ENCODE measurements around the gene SLC7A1. TPM values are rescaled to one million over a fixed set of nuclear protein-coding genes. Genes with fewer than 3 reads are reported as not detected.

Gene SLC7A1
- total RNA-seq, 1 experiment from 2014 or later: 45.4 TPM

DNA sequence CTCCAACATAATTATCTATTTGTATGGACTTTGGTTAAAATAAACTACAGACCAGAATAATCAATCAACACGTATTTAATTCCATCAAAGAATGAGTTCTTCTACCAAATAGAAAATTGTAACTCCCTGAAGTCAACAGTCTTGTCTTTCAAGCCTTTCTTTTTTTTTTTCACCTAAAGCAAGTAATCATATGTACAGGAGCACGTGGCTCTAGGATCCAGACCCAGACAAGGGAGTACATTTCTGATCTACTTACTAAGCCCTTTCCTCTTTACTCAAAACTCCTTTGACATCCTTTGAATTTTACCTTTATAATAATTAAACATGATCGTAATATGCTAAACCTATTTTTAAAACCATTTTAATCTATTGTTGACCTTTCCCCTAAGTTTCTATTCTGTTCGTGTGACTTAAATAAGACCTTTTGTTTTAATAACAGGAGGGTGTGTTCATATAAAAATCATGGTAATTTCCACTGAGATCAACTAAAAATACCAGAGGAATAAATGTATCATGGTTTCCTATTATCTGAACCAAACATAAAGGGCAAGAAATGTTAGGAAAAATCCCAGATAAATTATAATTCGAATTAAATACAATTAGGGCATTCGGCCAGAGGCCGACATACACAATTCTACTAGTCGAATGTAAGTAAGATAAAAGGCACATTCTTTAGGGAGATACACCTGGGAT, 1.7 kb downstream of the SLC7A1 start:
- Histone ChIP-seq H3K4me1 (ENCODE audit: low read length) (peaks cover 39% of the 10 kb centered on the region), H2AFZ (ENCODE audit: low read length) (no peak overlapping the region)

GRCh38 chr13:29591310-29591709, 4.2 kb downstream of the SLC7A1 start:
- no peak overlapping the region for H2AFZ ChIP-seq (ENCODE audit: low read length)
- H3K9ac ChIP-seq (ENCODE audit: low read length): no peak overlapping the region
- no peak for DNase-seq
- H3K27me3 ChIP-seq (ENCODE audit: low read length): no peaks in the 10 kb centered on the region
- H3K4me1 ChIP-seq (ENCODE audit: low read length): peaks cover 44% of the 10 kb centered on the region
- H3K9me3 ChIP-seq (ENCODE audit: low read length): no peaks in the 10 kb centered on the region
- H3K27ac ChIP-seq (ENCODE audit: low read length): no peak overlapping the region
- no peak overlapping the region for H3K4me3 ChIP-seq (ENCODE audit: low read length)
- peak overlapping the region; percentile 41 for H3K4me2 ChIP-seq (ENCODE audit: low read depth, low read length, poor library complexity, severe bottlenecking)
- H3K36me3 ChIP-seq (ENCODE audit: insufficient read depth, low read length): peaks cover 4% of the 10 kb centered on the region; the same call in 1 of the 2 replicates
- H3K9me2 ChIP-seq (replicated peaks; ENCODE audit: insufficient read depth, low read length): no peaks in the 10 kb centered on the region
- H4K20me1 ChIP-seq (ENCODE audit: insufficient read depth, low read depth, low read length): peaks cover 53% of the 10 kb centered on the region
- peaks cover 89% of the 10 kb centered on the region for H3K79me2 ChIP-seq (ENCODE audit: low read length)

More for the DNA sequence above, 1.7 kb downstream of the SLC7A1 start:
- H3K27ac ChIP-seq (ENCODE audit: low read length): peak overlapping the region; percentile 78; the same call in 1 of the 2 replicates
- peaks cover 65% of the 10 kb centered on the region for H3K79me2 ChIP-seq (ENCODE audit: low read length)
- H3K4me3 ChIP-seq (ENCODE audit: low read length): peak overlapping the region; percentile 70
- H3K27me3 ChIP-seq (ENCODE audit: low read length): no peaks in the 10 kb centered on the region
- peak overlapping the region; percentile 99 for H3K9ac ChIP-seq (ENCODE audit: low read length)
- peak overlapping the region; percentile 93 for H3K4me2 ChIP-seq (ENCODE audit: low read depth, low read length, poor library complexity, severe bottlenecking)
- H3K9me2 ChIP-seq (replicated peaks; ENCODE audit: insufficient read depth, low read length): no peaks in the 10 kb centered on the region
- H3K9me3 ChIP-seq (ENCODE audit: low read length): no peaks in the 10 kb centered on the region
- no peak for DNase-seq
- no peaks in the 10 kb centered on the region for H3K36me3 ChIP-seq (ENCODE audit: insufficient read depth, low read length)
- peaks cover 44% of the 10 kb centered on the region; the same call in 1 of the 2 replicates for H4K20me1 ChIP-seq (ENCODE audit: insufficient read depth, low read depth, low read length)

GRCh38 chr13:29589967-29590366, 5.5 kb downstream of the SLC7A1 start:
- Histone ChIP-seq H3K9me3 (ENCODE audit: low read length) (no peaks in the 10 kb centered on the region), H3K27ac (ENCODE audit: low read length) (no peak overlapping the region), H3K4me2 (ENCODE audit: low read depth, low read length, poor library complexity, severe bottlenecking) (no peak overlapping the region), H4K20me1 (ENCODE audit: insufficient read depth, low read depth, low read length) (peaks cover 63% of the 10 kb centered on the region), H3K27me3 (ENCODE audit: low read length) (no peaks in the 10 kb centered on the region), H3K79me2 (ENCODE audit: low read length) (peaks cover 100% of the 10 kb centered on the region), H2AFZ (ENCODE audit: low read length) (no peak overlapping the region), H3K36me3 (ENCODE audit: insufficient read depth, low read length) (peaks cover 4% of the 10 kb centered on the region; the same call in 1 of the 2 replicates), H3K9ac (ENCODE audit: low read length) (no peak overlapping the region), H3K4me3 (ENCODE audit: low read length) (no peak overlapping the region), H3K9me2 (replicated peaks; ENCODE audit: insufficient read depth, low read length) (no peaks in the 10 kb centered on the region), H3K4me1 (ENCODE audit: low read length) (peaks cover 52% of the 10 kb centered on the region)
- no peak for DNase-seq

- no peaks in the 10 kb centered on the region for H3K9me3 ChIP-seq (ENCODE audit: low read length)
- H3K27ac ChIP-seq (ENCODE audit: low read length): no peak overlapping the region
- DNase-seq: no peak
- no peak overlapping the region for H3K4me3 ChIP-seq (ENCODE audit: low read length)
- H3K9me2 ChIP-seq (replicated peaks; ENCODE audit: insufficient read depth, low read length): no peaks in the 10 kb centered on the region
- H3K36me3 ChIP-seq (ENCODE audit: insufficient read depth, low read length): peaks cover 4% of the 10 kb centered on the region; the same call in 1 of the 2 replicates
- H4K20me1 ChIP-seq (ENCODE audit: insufficient read depth, low read depth, low read length): peaks cover 63% of the 10 kb centered on the region
- H3K27me3 ChIP-seq (ENCODE audit: low read length): no peaks in the 10 kb centered on the region
- H3K9ac ChIP-seq (ENCODE audit: low read length): no peak overlapping the region
- peaks cover 57% of the 10 kb centered on the region for H3K4me1 ChIP-seq (ENCODE audit: low read length)
- H2AFZ ChIP-seq (ENCODE audit: low read length): no peak overlapping the region
- H3K79me2 ChIP-seq (ENCODE audit: low read length): peaks cover 100% of the 10 kb centered on the region
- H3K4me2 ChIP-seq (ENCODE audit: low read depth, low read length, poor library complexity, severe bottlenecking): no peak overlapping the region
Observed at GRCh38 chr13:29589234-29589633, 6.3 kb downstream of the SLC7A1 start.

GRCh38 chr13:29587645-29588044, 7.8 kb downstream of the SLC7A1 start:
- H4K20me1 ChIP-seq (ENCODE audit: insufficient read depth, low read depth, low read length): peaks cover 67% of the 10 kb centered on the region
- no peaks in the 10 kb centered on the region for H3K9me2 ChIP-seq (replicated peaks; ENCODE audit: insufficient read depth, low read length)

DNA sequence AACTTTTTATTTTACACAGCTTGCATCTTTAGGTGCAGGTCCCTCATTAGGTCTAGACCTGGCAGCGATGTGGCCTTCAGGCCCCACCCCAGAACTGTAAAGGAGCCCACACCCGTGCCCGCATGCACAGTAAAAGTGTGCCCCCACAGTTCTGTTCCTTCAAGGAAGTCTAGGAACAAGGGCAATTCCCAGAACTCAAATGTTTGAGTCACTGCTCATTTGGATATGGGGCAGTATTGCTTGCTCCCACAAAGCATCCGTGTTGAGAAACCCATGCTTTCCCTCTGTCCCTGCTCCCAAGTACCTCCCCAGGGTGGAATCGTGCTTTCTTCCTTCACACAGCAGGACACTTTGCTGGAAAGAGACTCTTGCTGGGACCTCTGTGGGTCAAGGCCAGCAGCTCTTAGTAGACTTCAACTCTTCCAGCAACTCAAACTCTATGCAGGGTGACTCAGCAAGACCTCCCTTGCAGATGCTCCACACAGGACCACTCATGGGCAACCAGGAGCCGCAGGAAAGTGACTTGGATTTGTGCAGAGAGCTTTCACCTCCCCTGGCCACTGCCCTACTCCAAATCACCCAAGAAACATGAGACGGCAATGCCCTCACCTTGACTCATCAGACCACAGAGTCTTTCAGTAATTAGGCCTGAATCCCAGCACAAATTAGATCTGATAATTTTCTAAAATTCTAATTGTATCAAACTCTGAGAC, 12.3 kb downstream of the SLC7A1 start:
- Histone ChIP-seq H3K9me3 (ENCODE audit: low read length) (no peaks in the 10 kb centered on the region), H3K36me3 (ENCODE audit: insufficient read depth, low read length) (peaks cover 4% of the 10 kb centered on the region; the same call in 1 of the 2 replicates), H4K20me1 (ENCODE audit: insufficient read depth, low read depth, low read length) (peaks cover 63% of the 10 kb centered on the region), H3K9ac (ENCODE audit: low read length) (no peak overlapping the region), H3K27me3 (ENCODE audit: low read length) (no peaks in the 10 kb centered on the region), H3K4me2 (ENCODE audit: low read depth, low read length, poor library complexity, severe bottlenecking) (no peak overlapping the region), H2AFZ (ENCODE audit: low read length) (no peak overlapping the region), H3K27ac (ENCODE audit: low read length) (no peak overlapping the region), H3K9me2 (replicated peaks; ENCODE audit: insufficient read depth, low read length) (no peaks in the 10 kb centered on the region), H3K4me3 (ENCODE audit: low read length) (no peak overlapping the region), H3K4me1 (ENCODE audit: low read length) (peaks cover 35% of the 10 kb centered on the region), H3K79me2 (ENCODE audit: low read length) (peaks cover 100% of the 10 kb centered on the region)
- no peak for DNase-seq

More at GRCh38 chr13:29587645-29588044, 7.8 kb downstream of the SLC7A1 start:
- Histone ChIP-seq H3K36me3 (ENCODE audit: insufficient read depth, low read length) (peaks cover 4% of the 10 kb centered on the region; the same call in 1 of the 2 replicates), H3K4me1 (ENCODE audit: low read length) (peaks cover 53% of the 10 kb centered on the region), H3K27me3 (ENCODE audit: low read length) (no peaks in the 10 kb centered on the region), H2AFZ (ENCODE audit: low read length) (no peak overlapping the region), H3K27ac (ENCODE audit: low read length) (no peak overlapping the region), H3K9me3 (ENCODE audit: low read length) (no peaks in the 10 kb centered on the region), H3K9ac (ENCODE audit: low read length) (no peak overlapping the region), H3K4me2 (ENCODE audit: low read depth, low read length, poor library complexity, severe bottlenecking) (no peak overlapping the region), H3K79me2 (ENCODE audit: low read length) (peaks cover 100% of the 10 kb centered on the region), H3K4me3 (ENCODE audit: low read length) (no peak overlapping the region)
- no peak for DNase-seq

DNA sequence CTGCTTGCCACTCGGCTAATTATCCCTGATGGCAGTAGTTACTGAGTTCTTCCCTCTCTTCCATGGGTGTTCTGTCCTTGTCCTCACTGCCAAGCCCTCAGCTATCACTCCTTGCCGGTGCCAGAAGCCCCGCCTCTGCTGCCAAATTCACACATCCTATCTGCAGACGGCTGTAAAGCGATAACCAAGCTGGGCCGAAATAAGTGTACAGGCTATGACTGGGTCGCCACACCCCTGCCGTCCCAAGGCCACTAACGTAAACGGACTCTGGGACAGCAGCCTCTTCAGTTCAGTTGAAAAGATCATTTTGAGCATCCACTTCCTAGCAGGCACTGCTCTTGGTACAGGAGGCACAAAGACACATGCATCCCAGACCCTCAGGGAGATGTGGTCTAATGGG, 13.3 kb downstream of the SLC7A1 start:
- Histone ChIP-seq H2AFZ (ENCODE audit: low read length) (no peak overlapping the region), H3K4me2 (ENCODE audit: low read depth, low read length, poor library complexity, severe bottlenecking) (no peak overlapping the region), H4K20me1 (ENCODE audit: insufficient read depth, low read depth, low read length) (peaks cover 73% of the 10 kb centered on the region), H3K9ac (ENCODE audit: low read length) (no peak overlapping the region), H3K36me3 (ENCODE audit: insufficient read depth, low read length) (0 out of 2 replicates have a peak, but pooled peaks cover 4% of the 10 kb centered on the region), H3K4me3 (ENCODE audit: low read length) (no peak overlapping the region), H3K9me2 (replicated peaks; ENCODE audit: insufficient read depth, low read length) (no peaks in the 10 kb centered on the region), H3K27ac (ENCODE audit: low read length) (no peak overlapping the region), H3K27me3 (ENCODE audit: low read length) (no peaks in the 10 kb centered on the region), H3K79me2 (ENCODE audit: low read length) (peaks cover 100% of the 10 kb centered on the region), H3K4me1 (ENCODE audit: low read length) (peaks cover 35% of the 10 kb centered on the region), H3K9me3 (ENCODE audit: low read length) (no peaks in the 10 kb centered on the region)
- no peak for DNase-seq

- H3K4me3 ChIP-seq (ENCODE audit: low read length): no peak overlapping the region
- no peak overlapping the region for H3K4me2 ChIP-seq (ENCODE audit: low read depth, low read length, poor library complexity, severe bottlenecking)
- H3K9ac ChIP-seq (ENCODE audit: low read length): no peak overlapping the region
- 0 out of 2 replicates have a peak, but pooled peaks cover under 1% of the 10 kb centered on the region for H3K36me3 ChIP-seq (ENCODE audit: insufficient read depth, low read length)
- no peak overlapping the region for H3K27ac ChIP-seq (ENCODE audit: low read length)
- H3K27me3 ChIP-seq (ENCODE audit: low read length): no peaks in the 10 kb centered on the region
- H3K9me2 ChIP-seq (replicated peaks; ENCODE audit: insufficient read depth, low read length): no peaks in the 10 kb centered on the region
- DNase-seq: no peak
- H3K4me1 ChIP-seq (ENCODE audit: low read length): peaks cover 31% of the 10 kb centered on the region
- peaks cover 100% of the 10 kb centered on the region for H3K79me2 ChIP-seq (ENCODE audit: low read length)
- H2AFZ ChIP-seq (ENCODE audit: low read length): no peak overlapping the region
- H4K20me1 ChIP-seq (ENCODE audit: insufficient read depth, low read depth, low read length): peaks cover 71% of the 10 kb centered on the region
- H3K9me3 ChIP-seq (ENCODE audit: low read length): no peaks in the 10 kb centered on the region
Observed at GRCh38 chr13:29581666-29582065, 13.8 kb downstream of the SLC7A1 start.

Measured in Karpas-422 (cell line).